ENCODE data around the gene ERMN.

DNA sequence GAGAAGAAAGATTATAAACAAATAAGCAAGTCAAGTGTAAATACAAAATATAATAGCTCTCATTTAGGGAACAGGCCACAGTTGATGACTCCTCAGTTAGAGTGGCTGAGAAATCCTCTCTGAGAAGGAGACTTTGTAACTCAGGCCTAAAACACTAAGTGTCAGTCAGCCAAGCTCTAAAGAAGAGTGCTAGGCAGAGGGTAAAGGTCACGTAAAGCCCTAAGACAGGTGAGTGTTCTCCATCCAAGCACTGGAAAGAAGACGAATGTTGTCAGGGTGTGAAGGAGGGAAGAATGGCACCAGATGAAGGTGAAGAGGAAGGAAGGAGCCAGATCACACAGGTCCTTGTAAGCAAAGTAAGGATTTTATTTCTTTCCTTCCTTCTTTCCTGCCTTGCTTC, 24.3 kb downstream of the ERMN start:
- no peak for TF ChIP-seq POLR2A (IDR thresholded peaks at IDR 0.05)
- TF ChIP-seq, protein P1, sequence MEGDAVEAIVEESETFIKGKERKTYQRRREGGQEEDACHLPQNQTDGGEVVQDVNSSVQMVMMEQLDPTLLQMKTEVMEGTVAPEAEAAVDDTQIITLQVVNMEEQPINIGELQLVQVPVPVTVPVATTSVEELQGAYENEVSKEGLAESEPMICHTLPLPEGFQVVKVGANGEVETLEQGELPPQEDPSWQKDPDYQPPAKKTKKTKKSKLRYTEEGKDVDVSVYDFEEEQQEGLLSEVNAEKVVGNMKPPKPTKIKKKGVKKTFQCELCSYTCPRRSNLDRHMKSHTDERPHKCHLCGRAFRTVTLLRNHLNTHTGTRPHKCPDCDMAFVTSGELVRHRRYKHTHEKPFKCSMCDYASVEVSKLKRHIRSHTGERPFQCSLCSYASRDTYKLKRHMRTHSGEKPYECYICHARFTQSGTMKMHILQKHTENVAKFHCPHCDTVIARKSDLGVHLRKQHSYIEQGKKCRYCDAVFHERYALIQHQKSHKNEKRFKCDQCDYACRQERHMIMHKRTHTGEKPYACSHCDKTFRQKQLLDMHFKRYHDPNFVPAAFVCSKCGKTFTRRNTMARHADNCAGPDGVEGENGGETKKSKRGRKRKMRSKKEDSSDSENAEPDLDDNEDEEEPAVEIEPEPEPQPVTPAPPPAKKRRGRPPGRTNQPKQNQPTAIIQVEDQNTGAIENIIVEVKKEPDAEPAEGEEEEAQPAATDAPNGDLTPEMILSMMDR (IDR thresholded peaks at IDR 0.05): no peak
